Activated gamma-delta T cell (primary cell): Measurements from ENCODE around the gene FOXP2.
"Not testable (repeated sequence)": the region's sequence is repeated elsewhere in the genome, so short reads cannot be mapped to it uniquely, and the experiment has no call there.

ENCODE experiments used
- DNase-seq: peaks from one replicate; lab custom pipeline; 2025; lab: John Stamatoyannopoulos, UW
- total RNA-seq, 2 donors: gene quantifications; one replicate each; lab custom pipeline; 2026; lab: John Stamatoyannopoulos, UW

The FOXP2 gene
- total RNA-seq: 0.10 to 0.22 reads per million in 2 donors

- no peak for DNase-seq
Measured at GRCh38 chr7:114414156-114415063, at the start of gene FOXP2. Gene FOXP2, plus strand, starts transcription at chr7:114414815. Its CDS starts 11,697 bp downstream, at chr7:114426512.

GRCh38 chr7:114365791-114366190, 48.8 kb upstream of the FOXP2 start:
- no peak for DNase-seq

- no peak for DNase-seq
Measured at GRCh38 chr7:114368492-114368891, 46.1 kb upstream of the FOXP2 start.

GRCh38 chr7:114369294-114369693, 45.3 kb upstream of the FOXP2 start:
- no peak for DNase-seq

- no peak for DNase-seq
Measured at GRCh38 chr7:114372619-114373018, 42.0 kb upstream of the FOXP2 start.

GRCh38 chr7:114375907-114376306, 38.7 kb upstream of the FOXP2 start:
- no peak for DNase-seq

GRCh38 chr7:114383946-114384345, 30.7 kb upstream of the FOXP2 start:
- DNase-seq: not testable (repeated sequence)

GRCh38 chr7:114384346-114384745, 30.3 kb upstream of the FOXP2 start:
- DNase-seq: not testable (repeated sequence)

GRCh38 chr7:114388021-114388420, 26.6 kb upstream of the FOXP2 start:
- DNase-seq: no peak

- no peak for DNase-seq
Measured at GRCh38 chr7:114392686-114393085, 21.9 kb upstream of the FOXP2 start.

GRCh38 chr7:114402876-114403635, 11.6 kb upstream of the FOXP2 start:
- no peak for DNase-seq

GRCh38 chr7:114405427-114405826, 9.2 kb upstream of the FOXP2 start:
- DNase-seq: no peak

GRCh38 chr7:114409750-114410149, 4.9 kb upstream of the FOXP2 start:
- no peak for DNase-seq

- no peak for DNase-seq
Measured at GRCh38 chr7:114412548-114412947, 2.1 kb upstream of the FOXP2 start.

GRCh38 chr7:114413761-114414155, 857 bp upstream of the FOXP2 start:
- no peak for DNase-seq

GRCh38 chr7:114415064-114415989, 712 bp downstream of the FOXP2 start:
- DNase-seq: no peak

- DNase-seq: no peak
Measured at GRCh38 chr7:114416129-114416990, 1.7 kb downstream of the FOXP2 start.

GRCh38 chr7:114417290-114417689, 2.7 kb downstream of the FOXP2 start:
- no peak for DNase-seq

- DNase-seq: no peak
Measured at GRCh38 chr7:114418117-114418516, 3.5 kb downstream of the FOXP2 start.

- DNase-seq: no peak
Measured at GRCh38 chr7:114419441-114420272, 5.0 kb downstream of the FOXP2 start.
